ENCODE results near the gene QARS1.

The QARS1 gene

DNA sequence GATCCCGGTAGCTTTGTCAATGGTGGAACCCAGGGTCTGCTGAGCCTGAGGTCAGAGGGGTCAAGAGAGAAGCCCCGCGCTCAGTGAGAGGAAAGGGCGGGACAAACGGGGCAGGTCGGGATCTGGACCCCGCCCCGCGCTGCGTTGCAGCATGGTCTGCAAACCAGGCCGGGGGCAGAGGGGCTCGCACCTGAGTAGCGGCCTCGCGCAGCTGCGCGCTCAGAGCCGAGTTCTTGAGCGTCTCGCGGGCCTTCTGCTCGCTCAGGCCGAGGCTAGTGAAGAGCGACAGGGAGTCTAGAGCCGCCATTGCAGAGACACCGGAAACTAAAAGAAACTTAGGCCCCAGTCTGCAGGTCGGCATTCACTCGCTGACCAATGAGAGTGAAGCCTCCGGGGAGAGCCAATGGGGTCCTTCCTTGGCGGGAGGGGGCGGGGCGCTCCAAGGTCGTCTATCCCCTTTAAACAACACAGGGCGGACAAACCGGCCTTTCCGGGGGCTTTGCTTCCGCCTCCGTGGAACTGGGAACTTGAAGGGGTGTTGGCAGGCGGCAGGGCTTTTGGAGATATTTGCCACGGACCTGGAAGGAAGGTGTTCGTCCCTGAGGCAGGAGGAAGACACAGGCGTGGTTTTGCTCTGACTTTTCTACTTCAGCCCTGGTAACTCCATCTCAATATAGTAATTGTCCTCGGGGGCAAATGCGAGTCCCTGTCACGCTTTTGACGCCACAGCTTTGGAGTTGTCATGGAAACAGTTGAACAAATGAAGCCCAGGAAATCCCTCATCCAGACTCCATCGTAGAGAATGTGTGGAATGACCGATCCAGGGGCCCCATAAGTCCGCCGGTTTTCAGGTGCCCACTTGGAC lies at the start of gene QARS1:
TSS of gene QARS1 (minus strand) at position 331 of the 865 bp plus-strand sequence. CDS start at position 307, 24 bp downstream.
- DNase-seq (ENCODE audit: extremely low read depth in 1 of 2, low read depth in 1 of 2), result peak; percentile 68 to 79

DNA sequence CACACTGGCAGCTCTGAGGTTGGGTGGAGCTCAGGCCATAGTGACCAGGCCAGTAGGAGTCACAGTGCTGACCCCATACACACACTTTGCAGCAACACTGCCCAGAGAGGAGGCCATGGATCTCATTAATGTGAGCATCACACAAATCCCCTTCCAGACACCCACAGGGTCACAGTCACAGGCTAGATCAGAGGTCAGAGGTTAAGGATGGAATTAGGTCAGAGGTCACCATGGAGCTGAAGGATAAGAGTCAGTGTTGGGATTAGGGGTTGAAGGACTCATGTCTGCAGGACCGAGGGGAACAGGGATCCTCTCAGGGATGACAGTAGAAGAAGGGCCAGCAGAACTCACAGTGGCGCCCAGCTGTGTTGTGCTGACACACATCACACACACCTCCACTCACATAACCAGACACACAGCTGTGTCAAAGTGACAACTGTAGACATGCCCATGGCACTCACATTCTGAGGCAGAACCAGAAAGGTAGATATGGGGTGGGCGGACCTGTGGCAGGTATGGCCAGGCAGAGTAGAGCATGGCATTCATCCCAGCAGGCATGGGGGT lies 48.9 kb upstream of the QARS1 start:
- DNase-seq (ENCODE audit: extremely low read depth in 1 of 2, low read depth in 1 of 2), result no peak

DNA sequence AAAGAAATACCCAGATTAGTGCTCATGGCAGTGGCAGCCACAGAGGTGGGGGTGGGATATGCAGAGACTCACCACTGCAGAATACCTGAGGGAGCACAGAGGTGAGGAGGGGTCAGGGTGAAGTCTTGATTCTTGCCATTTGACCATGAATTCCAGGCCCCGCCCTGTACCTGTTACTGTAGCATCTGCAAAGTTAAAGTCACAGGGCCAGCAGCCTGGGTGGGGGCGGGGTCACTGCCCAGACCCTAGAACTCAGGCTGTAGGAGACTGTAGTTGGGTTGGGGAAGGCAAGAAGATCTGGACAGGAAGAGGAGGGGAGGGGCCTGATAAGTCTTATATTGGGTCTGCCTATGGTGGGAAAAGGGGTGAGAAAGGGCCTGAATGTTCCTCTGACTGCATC lies 47.1 kb upstream of the QARS1 start:
- DNase-seq (ENCODE audit: extremely low read depth in 1 of 2, low read depth in 1 of 2), result no peak

DNA sequence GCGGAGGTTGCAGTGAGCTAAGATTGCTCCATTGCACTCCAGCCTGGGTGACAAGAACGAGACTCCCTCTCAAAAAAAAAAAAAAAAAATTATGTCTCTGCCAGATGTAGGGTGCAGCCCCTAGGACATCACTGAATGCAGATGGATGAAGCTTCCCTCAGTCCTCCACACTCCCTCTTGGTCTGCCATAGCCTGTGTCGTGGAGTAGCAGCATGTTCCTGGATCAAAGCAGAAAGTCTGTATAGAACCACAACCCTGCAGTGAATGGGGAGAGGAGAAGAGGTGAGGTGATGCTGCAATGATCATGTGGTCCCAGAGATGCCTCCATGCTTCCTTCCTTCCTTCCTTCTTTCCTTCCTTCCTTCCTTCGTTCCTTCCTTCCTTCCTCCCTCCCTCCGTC lies 43.6 kb upstream of the QARS1 start:
- no peak for DNase-seq (ENCODE audit: extremely low read depth in 1 of 2, low read depth in 1 of 2)

DNA sequence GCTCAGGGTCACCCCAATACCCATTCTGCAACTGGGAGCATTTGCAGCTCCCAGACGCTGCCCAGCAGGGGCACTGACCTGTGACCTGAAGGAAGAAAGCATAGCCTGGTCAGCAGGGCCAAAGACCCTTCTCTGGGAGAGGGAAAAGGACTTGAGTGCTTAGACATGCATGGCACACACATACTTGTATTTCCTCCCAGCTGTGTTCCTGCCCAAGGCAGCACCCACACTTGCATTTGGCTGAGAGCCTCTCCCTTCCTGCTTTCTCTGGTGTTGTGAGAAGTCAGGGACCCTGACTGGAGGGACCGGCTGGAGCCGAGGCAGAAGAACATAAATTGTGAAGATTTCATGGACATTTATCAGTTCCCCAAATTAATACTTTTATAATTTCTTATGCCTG lies 35.5 kb upstream of the QARS1 start:
- DNase-seq (ENCODE audit: extremely low read depth in 1 of 2, low read depth in 1 of 2), result no peak

DNA sequence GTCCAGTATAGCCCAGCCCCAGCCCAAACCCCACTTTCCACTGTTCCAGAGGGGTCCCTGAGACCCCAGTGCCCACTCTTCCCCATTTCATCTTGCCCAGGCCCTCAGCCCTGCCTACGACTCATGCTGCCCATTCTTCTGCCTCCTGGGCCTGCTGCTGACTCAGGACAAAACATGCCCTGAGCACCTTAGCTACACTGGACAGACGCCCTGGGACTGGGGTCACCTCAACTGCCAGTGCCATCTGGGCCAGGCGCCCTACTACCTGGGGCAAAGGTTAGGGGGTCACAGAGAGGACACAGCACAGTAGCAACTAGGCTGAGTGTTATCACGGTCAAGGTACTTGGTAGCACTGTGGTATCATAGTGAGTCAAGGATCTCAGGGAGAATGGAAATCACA lies 30.9 kb upstream of the QARS1 start:
- DNase-seq (ENCODE audit: extremely low read depth in 1 of 2, low read depth in 1 of 2), result no peak

DNA sequence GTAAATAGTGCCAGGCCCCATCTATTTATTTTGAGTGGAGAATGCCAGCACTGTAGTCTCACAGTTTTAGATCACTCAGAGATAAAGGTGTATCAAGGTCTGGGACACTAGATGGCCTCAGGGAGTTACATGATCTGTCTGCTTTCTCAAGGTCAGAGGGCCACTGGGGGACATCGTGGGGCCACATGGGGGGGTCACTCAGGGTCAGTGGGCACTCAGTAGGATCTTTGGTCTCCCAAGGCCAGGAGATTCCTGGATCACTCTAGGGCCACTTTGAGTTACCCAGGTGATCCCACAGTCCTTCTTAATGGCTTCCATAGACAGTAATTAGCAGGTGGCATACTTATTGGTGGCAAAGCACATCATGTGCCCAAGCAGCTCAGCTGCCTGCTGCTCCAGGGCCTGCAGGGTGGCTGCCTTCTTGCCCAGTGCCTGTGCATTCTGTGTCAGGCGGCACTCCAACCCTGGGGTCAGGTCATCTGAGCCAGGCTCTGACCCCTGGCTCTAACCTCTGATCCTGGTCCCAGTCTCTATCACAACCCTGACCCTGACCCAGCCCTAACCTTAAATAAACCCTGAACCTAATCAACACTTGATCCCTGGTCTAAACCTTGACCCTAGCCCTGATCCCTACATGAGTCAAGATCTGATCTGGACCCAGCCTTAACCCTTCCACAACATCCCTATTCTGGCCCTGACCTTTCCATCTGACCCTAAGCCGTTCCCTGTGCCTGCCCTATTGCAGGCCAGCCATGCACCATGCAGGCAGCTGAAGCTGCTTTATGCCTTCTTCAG lies 30.1 kb upstream of the QARS1 start:
- DNase-seq (ENCODE audit: extremely low read depth in 1 of 2, low read depth in 1 of 2), result no peak

DNA sequence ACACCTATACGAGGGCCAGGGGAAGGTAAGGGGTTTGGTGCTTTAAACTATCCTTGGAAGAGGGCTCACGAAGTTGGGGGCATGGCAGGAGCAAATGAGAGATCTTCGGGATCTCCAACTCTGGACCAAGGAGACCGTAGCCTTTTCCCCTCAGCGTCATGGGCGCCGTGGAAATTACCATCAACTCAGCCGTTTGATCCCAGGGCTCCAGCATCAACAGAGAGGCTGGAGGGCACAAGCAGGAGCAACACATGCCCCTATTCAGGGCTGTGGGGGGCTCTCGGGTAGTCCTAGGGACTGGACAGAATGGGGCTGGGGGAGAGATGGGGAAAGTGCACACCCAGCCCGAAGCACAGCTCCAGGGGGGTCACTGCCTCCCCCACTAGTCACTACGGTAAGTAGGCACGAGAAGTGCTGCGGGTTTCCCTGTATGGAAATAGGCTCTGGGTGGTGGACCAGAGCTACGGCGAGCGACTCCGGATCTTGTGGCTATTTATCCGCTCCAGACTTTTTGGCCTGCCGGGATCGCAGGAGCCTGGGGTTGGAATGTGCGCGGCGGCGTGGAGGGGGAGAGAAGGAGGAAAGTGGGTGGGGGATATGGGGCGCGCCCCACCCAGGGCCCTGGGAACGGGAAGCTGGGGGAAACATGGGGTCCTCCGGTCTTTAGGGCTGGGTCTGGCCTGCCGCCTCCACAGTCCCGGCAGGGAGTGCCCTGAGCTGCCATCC lies 28.8 kb upstream of the QARS1 start:
- DNase-seq (ENCODE audit: extremely low read depth in 1 of 2, low read depth in 1 of 2), result no peak

DNA sequence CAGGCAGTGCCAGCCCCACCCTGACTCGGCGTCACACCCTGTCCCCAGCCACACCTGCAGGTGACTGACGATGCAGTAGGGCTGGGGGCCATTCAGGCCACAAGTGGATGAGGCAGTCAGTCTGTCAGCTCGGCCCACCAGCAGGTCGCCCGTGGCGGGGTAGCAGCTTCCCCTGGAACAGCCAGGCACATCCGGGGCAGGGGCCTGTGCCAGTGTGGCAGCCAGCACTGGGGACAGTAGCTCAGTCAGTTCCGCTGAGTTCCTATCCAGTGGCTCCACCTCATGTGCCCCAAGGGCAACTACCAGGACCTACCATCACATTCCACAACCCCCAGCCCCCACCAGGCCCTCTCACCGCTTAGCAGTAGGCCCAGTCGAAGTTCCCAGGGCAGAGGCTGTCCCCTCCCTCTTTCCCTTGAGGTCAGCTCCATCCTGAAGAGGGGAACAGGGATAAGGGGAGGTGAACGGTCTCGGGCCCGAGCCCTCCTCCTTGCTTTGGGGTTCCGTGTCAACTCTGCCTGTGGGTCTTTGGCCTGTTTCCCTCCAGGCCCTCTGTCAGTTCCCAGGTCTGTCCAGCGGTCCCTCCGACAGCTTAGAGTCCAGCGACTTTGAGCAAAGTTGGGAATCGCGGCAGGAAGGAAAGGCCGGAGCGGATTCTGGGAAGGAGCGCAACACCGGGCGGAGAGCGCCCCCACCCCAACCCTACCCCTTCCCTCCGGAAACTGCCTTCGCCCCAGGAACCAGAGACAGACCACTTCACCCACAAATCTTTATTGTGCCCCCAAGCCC lies 28.1 kb upstream of the QARS1 start, which contains the start of gene LAMB2:
TSS of gene LAMB2 (minus strand) at position 614 of the 789 bp plus-strand sequence. CDS start at position 431, 183 bp downstream.
- no peak for DNase-seq (ENCODE audit: extremely low read depth in 1 of 2, low read depth in 1 of 2)

DNA sequence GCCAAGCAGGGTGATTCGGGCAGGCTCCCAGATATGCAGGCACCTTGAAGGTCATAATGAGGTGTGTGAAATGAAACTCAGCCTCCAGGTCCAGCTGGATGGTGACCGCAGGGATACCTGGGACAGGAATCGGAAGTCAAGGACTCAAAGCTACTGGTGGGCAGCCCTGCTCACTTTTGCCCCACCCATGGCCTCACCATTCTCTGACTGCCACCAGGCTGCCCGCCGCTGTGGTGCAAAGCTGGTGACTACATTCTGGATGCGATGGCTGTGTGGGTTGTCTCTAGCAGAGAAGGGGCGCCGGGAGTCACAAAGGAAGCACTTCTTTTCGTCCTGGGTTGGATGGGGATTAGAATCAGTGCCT lies 27.5 kb upstream of the QARS1 start:
- no peak for DNase-seq (ENCODE audit: extremely low read depth in 1 of 2, low read depth in 1 of 2)

DNA sequence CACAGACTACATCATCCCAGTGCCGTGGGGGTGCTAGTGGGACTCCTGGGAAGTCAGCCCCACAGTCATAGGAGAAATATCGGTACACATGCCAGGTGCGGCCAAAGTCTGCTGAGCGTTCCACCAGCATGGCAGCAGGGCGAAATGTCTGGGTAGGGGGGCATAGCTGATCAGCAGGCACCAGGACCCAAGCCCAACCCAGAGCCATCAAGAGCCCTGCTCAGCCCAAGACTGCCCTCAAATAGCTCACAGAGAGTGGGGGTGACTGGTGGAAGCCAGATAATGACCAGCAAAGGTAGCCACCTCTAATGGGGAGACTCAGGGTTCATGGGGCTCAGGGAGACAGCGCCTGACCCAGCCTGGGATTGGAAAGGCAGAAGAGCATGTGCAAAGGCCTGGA lies 27.0 kb upstream of the QARS1 start:
- DNase-seq (ENCODE audit: extremely low read depth in 1 of 2, low read depth in 1 of 2), result no peak

DNA sequence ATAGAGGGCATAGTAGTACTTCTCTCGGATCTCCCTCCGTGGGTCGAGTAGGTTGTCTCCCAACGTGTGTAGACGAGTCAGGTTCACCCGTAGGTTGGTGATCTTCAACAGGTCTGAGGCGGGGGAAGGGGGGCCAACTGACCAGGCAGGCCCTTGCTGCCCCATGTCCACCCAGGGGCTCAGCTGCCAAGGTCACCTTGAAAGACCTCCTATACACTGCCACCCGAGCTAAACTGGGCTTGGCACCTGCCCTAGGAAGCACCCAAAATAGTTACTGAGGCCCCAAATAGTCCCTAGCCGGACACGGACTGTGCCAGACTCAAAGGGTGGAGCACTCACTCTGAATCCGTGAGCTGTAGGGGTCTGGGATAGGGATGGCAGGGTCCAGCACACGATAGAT lies 26.5 kb upstream of the QARS1 start:
- no peak for DNase-seq (ENCODE audit: extremely low read depth in 1 of 2, low read depth in 1 of 2)

DNA sequence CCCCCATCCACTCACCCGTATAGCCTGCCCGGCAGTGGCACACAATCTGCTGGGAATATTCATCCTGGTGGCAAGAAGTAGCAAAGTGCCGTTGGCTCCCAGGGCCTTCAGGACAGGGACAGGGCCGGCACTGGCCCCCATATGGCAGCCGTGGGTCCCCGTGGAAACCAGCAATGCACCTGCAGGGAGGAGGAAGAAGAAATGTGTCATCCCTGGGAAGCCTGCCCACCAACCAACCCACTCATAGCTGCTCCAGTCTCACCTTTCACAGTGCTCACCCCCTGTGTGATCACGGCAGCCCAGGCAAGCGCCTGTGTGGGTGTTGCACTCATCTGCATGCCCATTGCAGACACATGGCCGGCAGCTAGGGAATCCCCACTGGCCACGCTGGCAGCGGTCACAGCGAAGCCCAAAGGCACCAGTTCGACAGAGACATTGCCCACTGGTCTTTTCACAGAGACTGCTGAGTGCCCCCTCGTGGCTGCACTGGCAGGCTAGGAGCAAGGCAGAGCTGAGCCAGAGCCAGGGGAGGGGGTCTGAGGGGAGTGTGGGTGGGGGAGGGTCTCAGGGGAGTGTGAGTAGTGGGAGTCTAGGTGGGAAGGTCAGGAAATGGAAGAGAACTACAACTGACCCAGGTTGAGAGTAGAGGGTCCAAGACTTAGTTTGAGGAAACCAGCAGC lies 20.6 kb upstream of the QARS1 start:
- no peak for DNase-seq (ENCODE audit: extremely low read depth in 1 of 2, low read depth in 1 of 2)

DNA sequence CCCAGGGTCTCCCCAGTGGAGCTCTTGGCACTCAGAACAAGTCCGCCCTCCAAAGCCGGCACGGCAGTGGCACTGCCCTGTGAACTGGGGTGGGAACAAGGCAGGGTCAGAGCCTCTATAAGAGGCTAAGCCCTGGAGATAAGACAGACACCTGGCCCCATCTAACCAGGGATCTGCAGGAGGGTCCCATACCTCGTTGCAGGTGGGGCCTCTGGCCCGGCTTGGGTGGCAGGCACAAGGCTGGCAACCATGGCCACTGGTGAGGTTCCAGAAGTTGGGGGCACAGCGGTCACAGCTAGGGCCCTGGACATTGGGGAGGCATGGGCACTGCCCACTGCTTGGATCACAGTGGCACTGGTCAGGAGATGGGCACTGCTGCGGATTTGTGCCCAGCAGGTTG lies 19.6 kb upstream of the QARS1 start:
- DNase-seq (ENCODE audit: extremely low read depth in 1 of 2, low read depth in 1 of 2), result no peak

DNA sequence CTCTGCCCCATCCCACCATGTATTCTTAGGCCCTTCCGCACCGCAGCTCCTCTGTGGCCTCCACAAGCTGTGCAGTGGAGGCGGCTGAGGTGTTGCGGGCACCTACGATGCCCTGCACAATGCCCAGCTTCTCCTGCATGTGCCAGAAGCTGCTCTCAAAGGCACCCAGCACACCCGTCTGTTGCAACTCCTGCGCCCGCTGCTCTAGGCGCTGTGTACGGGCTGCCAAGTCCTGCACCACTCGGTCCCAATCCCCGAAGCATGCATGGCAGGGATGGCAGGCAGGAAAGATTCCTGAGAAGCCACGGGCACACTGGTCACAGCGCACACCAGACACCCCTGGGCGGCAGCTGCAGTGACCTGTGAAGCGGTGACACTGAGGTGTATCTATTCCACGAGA lies 19.1 kb upstream of the QARS1 start:
- DNase-seq (ENCODE audit: extremely low read depth in 1 of 2, low read depth in 1 of 2), result no peak

DNA sequence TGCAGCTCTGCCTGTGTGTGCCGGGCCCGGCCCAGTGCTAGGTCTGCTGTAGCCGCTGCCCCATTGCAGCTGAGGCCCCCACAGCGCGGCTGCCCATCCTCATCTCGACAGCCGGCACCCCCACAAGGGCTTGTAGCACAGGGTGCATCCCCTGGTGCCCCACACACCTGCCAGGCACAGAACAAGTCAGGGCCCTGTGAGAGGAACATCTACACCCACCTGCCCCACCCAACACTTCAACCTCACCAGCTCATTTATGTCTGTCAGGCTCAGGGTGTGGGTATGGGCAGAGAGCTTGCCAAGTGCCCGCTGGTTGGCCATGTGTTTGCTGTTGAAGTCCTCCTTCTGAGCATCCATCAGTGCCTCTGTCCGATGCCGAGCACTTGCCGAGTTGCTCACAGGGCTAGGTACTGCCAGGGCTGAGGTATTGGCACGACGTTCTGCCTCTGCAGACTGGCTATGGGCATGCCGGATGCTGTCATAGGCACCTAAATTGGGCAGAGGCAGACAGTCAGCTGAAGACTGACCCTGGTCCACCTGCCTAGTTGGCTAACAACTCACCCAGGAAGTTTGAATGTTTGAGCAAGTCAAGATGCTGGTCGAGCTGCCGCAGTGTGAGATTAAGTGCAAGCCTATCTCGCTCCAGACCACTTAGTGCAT lies 18.5 kb upstream of the QARS1 start:
- no peak for DNase-seq (ENCODE audit: extremely low read depth in 1 of 2, low read depth in 1 of 2)

DNA sequence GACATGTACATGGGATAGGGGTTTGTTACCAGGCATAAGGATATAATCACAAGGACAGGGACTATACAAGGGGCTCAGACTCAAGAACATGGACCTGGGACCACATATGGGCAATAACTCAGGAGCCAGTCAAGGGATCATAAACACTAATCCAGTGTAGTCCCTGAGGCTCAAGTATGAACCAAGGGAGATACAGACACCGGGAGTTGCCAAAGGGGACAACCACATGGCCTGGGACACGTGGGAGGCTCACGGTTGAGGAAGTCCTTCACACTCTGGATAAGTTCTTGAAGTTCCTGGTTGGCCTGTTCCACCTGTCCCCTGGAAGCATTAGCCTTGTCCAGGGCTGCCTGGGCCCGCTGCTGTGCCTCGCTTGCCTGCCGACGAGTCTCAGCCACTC lies 17.9 kb upstream of the QARS1 start:
- no peak for DNase-seq (ENCODE audit: extremely low read depth in 1 of 2, low read depth in 1 of 2)

DNA sequence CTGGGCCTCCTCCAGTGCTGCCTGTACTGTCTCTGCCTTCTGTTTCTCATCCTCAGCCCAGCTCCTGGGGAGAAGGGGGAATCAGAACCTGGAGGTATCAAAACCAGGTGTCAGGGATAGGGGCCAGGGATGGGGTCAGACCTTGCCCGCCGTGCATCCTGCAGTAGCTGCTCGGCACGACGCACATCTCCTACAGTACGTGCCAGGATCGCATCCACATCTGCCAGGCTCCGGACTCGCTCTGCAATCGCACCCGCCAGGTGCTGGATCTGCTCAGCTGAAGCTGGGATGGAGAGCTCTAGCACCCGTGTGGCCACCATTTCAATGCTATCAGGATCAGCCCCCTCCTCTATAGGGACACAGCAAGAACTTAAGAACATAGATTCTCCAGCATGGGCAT lies 17.5 kb upstream of the QARS1 start:
- DNase-seq (ENCODE audit: extremely low read depth in 1 of 2, low read depth in 1 of 2), result no peak

DNA sequence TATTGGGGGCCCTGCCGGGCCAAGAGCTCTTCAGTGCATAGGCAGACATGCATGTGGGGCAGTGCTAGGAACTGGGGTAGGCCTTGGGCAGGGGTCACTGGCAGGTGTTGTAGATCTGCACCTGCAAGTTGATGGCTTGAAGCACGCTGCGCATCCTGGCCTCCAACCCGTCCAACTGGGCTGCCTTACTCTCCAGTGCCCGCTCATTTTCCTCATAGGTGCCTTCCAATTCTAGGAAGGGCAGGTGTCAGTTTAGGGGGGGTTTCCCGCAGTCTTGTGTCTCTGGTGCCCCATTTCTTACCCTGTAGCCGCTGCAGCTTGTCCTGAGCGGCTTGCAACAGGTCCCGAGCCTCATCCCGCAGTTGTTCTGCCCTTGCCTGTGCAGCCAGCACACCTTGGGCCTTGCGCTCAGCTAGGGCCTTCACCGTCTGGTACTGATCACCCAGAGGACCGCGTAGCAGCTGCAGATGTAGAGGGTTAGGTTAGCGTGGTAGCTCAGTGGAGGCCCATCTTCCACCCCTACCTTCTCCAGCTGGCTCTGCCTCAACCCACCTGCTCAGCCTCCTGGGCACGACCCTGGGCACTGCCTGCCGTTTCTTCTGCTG lies 16.7 kb upstream of the QARS1 start:
- DNase-seq (ENCODE audit: extremely low read depth in 1 of 2, low read depth in 1 of 2), result no peak
